CD4-positive, alpha-beta T cell treated with Interleukin-1 beta for 1 hour (primary cell): ENCODE results near the gene CTAGE4.
"Not testable (repeated sequence)": the region's sequence is repeated elsewhere in the genome, so short reads cannot be mapped to it uniquely, and the experiment has no call there.

Source experiments
- DNase-seq, 2 donors: peaks; one replicate each; pipeline ENCODE4 v3.0.0-alpha.2; 2020 to 2022

CTAGE4 gene

GRCh38 chr7:144183166-144183565, at the start of gene CTAGE4:
Gene CTAGE4 (plus strand): TSS chr7:144183466. CDS start chr7:144183504, 38 bp downstream.
- not testable (repeated sequence) for DNase-seq

- DNase-seq, result no peak
Observed at GRCh38 chr7:144134116-144134515, 49.1 kb upstream of the CTAGE4 start.

GRCh38 chr7:144137501-144137900, 45.8 kb upstream of the CTAGE4 start:
- no peak for DNase-seq

- no peak for DNase-seq
Observed at GRCh38 chr7:144142187-144142586, 41.1 kb upstream of the CTAGE4 start.

GRCh38 chr7:144144426-144144825, 38.8 kb upstream of the CTAGE4 start:
- no peak for DNase-seq

- no peak for DNase-seq
Observed at GRCh38 chr7:144148224-144148827, 34.9 kb upstream of the CTAGE4 start.

GRCh38 chr7:144158861-144159260, 24.4 kb upstream of the CTAGE4 start:
- no peak for DNase-seq

GRCh38 chr7:144164784-144165183, 18.5 kb upstream of the CTAGE4 start:
- no peak for DNase-seq

GRCh38 chr7:144171594-144172350, 11.5 kb upstream of the CTAGE4 start:
- DNase-seq, result not testable (repeated sequence)

GRCh38 chr7:144174613-144175012, 8.7 kb upstream of the CTAGE4 start:
- DNase-seq, result no peak

- peak; percentile 49 to 58 for DNase-seq
Observed at GRCh38 chr7:144178380-144179164, 4.7 kb upstream of the CTAGE4 start.

GRCh38 chr7:144179165-144179479, 4.1 kb upstream of the CTAGE4 start:
- not testable (repeated sequence) for DNase-seq

GRCh38 chr7:144187848-144188247, 4.6 kb downstream of the CTAGE4 start:
- not testable (repeated sequence) for DNase-seq

- not testable (repeated sequence) for DNase-seq
Observed at GRCh38 chr7:144188578-144189171, 5.4 kb downstream of the CTAGE4 start.

GRCh38 chr7:144193782-144194181, 10.5 kb downstream of the CTAGE4 start:
- DNase-seq, result not testable (repeated sequence)

GRCh38 chr7:144194453-144194852, 11.2 kb downstream of the CTAGE4 start:
- not testable (repeated sequence) for DNase-seq

GRCh38 chr7:144195212-144195872, 12.1 kb downstream of the CTAGE4 start, which contains the start of gene ARHGEF35:
Gene ARHGEF35 (minus strand): TSS chr7:144195833. CDS start chr7:144188383, 7,450 bp downstream.
- DNase-seq, result peak in 1 of 2 donors; percentile 13

GRCh38 chr7:144198934-144199333, 15.7 kb downstream of the CTAGE4 start:
- not testable (repeated sequence) for DNase-seq

- not testable (repeated sequence) for DNase-seq
Observed at GRCh38 chr7:144201978-144202377, 18.7 kb downstream of the CTAGE4 start.

GRCh38 chr7:144203086-144203485, 19.8 kb downstream of the CTAGE4 start:
- DNase-seq, result not testable (repeated sequence)

- not testable (repeated sequence) for DNase-seq
Observed at GRCh38 chr7:144205306-144205705, 22.0 kb downstream of the CTAGE4 start.

- not testable (repeated sequence) for DNase-seq
Observed at GRCh38 chr7:144217200-144217599, 33.9 kb downstream of the CTAGE4 start.
